GM19455 (cell line): Measurements from ENCODE around the gene TMEM170B.
A peak's percentile ranks its signal among the peaks of the same experiment; 100 is the strongest.

Source experiments
- ATAC-seq: cut with Tn5 transposase; IDR thresholded peaks from one replicate; pipeline ENCODE4 v1.9.1; 2021; ENCODE audit not compliant: unreplicated experiment

TMEM170B gene, protein sequence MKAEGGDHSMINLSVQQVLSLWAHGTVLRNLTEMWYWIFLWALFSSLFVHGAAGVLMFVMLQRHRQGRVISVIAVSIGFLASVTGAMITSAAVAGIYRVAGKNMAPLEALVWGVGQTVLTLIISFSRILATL

DNA sequence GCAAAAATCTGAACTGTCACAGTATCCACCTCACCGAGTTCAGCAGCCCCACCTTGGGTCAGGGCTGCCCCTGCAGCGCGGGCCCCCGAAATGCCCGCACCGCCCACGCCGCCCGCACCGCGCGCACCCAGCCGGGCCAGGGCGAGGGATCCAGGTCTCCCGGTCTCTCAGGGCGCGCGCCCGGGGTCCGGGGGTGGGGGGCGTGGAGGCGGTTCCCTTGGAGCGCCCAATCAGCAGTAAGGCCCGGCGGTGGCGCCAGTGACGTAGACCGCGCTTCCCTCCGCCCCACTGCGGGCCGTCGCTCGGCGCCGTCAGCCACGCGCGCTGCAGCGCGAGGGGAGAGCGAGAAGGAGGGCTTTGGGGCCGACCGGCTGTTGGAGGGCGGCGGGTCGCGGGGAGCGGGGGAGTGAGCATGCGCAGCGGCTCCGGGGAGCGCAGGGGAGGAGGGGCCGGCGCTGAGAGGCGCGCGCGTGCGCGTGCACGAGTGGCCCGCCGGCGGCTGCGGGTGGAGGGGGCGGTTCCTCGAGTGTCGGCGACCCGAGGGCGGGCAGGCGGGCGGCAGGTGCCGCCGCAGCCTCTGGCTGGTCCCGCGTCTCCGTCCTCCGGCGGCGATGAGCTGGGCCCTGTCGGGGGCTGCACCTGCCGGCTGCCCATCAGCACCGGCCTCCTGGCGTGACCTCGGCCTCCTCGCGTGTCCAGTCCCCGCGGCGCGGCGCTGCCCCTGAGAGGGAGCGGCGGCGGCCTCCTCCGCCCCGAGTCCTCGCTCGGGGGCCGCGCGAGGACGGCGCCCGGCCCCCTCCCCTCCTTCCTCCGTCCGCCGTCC, at the start of gene TMEM170B:
TMEM170B (plus strand) TSS at position 521 of the 823 bp plus-strand sequence. CDS start 529 bp downstream, outside the sequence.
- ATAC-seq, result peak; percentile 98

DNA sequence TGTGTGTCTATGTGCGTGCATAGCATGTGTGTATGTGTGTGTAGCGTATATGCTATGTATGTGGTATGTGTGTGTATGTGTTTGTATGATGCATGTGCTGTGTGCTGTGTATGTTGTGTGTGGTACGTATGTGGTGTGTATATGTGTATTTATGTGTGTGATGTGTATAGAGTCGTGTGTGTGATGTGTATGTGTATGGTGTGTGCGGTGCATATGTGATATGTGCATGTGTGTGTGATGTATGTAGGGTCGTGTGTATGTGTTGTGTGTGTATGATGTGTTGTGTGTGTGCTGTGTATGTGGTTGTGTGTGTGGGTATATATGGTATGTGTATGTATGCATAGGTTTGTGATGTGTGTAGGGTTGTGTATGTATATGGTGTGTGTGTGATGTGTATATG, 46.6 kb upstream of the TMEM170B start:
- ATAC-seq, result no peak

DNA sequence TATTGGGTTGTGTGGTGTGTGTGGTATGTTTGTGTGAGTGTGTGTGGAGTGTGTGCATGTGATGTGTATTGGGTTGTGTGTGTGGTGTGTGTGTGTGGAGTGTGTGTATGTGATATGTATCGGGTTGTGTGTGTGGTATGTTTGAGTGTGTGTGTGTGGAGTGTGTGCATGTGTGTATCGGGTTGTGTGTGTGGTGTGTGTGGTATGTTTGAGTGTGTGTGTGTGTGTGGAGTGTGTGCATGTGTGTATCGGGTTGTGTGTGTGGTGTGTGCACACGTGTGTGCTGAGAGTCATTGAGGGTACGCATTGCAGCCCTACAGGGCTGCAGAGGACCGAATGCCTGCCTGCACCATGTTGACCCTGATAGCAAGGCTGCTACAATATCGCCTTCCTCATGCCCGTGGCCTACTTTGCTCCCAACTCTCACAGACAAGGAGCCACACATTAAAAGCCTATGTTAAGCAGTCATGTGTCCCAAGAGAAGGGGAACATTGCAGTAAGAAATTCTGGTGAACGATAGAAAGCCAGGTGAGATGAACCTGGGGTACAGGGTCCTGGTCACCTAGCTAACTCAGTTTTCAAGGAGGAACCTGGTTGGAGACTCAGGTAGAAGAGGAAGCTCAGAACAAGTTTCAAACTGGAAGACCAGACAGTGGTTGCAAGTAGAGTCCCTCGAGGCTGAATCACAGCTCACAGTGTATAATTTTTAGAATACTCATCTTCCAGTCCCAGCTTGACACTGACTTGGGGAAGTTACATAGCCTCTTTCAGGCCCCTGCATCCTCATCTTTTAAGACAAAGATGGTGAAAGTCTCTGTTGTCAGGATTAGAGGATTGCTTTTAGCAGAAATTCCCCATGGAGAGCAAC, 45.7 kb upstream of the TMEM170B start:
- ATAC-seq, result no peak

DNA sequence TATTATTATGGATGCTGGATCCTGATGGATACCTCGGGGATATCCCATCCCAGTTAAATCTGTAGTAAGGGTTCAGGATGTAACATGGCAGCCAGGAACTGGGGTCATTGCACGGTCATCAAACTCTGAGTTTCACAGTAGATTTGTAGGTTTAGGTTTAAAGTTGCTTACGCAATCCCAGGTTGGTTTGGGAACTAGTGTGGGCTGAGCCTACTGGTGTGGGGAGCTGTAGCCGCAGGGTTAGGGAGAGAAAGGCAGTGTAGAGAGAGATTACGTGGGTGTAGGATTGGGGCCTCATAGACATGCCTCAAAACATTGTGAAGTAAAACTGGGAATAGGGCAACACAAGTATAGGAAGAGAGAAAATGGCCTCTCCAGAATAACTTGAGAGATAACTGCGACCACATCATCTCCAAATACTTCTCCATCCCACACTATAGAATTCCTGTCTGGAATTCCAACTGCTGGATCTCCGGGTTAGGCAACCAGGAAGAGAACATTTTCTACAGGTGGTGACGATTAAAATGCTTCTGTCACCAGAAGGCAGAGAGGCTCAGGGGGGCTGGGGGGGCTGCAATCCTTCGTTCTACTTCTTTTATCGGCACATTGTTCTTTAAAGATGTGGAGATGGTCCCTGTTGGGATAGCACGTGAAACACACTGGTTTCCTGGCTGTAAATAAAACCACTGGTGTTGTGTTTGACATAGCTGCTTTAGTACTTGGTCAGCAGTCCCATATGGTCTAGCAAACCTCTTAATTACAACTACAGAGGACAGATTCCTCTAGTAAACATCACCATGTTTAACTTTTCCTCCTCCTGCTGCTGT, 44.9 kb upstream of the TMEM170B start:
- no peak for ATAC-seq

DNA sequence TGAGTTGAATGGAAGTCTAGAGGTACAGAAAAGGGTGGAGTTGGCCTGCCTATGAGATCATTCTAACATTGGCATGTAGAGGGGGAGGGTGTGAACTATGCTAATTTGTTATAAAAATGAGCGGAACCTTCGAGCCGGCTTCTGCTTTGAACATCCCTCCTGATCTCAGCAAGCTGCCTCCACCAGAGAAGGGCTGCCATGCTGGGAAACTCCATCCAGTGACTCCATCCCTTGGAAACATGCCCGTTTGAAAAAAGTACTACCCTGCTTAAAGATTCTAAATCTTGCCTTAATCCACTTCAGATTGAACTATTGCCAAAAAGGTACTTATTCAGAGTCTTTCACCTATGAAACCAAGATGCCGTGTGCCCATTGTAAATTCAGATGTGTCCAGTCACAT, 43.6 kb upstream of the TMEM170B start:
- no peak for ATAC-seq

DNA sequence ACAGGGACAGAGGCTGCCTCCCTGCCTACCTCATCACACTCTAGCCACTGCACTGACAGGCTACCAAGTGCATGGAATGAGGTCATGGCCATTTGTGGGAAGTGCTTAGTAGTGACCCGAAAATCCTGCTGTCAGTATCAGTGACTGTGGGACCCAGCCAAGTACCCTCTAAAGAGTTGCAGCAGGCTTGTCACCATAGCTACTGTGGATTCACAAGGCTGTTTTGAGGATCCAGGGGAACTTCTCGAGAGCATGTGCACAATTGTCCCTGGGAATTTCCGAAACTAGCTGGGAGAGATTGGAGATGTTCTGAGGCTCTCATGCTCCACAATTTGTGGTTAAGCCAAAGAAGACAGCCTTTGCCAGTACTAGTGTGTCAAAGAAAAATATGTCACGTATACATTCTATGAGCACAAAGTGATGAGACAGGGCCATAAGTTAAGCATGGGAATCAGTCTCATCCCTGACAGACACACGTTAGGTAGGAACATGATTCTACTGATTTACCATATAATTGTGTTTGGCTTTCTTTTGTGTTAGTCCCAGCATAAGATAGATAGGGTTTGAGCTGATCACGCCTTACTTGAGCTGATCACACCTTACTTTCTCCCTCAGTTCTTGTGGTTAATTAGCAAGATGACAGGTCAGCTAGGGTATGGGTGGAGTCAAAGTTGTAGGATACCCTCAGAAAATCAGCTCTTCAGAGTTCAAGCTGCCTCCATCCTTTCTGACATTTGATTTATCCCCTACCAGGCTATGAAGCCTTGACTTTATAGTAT, 42.6 kb upstream of the TMEM170B start:
- no peak for ATAC-seq

DNA sequence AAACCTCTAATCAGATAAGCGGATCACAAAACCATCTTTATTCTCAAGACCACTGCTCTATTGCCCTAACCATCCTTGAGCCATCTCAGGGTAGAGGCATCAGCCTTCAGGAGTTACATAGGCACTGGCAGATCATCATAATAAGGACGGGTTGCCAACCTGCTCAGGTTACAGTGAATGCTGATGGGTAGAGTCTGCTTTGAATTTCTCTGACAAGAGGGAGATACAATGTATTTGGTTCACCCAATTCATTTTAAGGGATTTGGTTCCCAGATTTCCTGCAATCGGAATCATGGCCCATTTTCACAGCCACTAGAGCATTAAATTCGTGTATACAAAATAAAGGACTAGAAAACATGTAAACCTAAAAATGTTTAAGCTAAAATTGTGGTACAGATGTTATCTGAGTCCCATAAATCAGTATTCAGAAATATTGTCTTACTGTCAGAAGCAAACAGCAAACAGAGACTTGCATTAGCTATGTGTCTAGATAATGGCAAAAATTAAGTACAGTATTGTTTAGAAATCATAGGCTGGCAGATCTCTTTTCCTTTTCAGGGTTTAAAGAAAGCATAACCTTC, 41.9 kb upstream of the TMEM170B start:
- no peak for ATAC-seq

DNA sequence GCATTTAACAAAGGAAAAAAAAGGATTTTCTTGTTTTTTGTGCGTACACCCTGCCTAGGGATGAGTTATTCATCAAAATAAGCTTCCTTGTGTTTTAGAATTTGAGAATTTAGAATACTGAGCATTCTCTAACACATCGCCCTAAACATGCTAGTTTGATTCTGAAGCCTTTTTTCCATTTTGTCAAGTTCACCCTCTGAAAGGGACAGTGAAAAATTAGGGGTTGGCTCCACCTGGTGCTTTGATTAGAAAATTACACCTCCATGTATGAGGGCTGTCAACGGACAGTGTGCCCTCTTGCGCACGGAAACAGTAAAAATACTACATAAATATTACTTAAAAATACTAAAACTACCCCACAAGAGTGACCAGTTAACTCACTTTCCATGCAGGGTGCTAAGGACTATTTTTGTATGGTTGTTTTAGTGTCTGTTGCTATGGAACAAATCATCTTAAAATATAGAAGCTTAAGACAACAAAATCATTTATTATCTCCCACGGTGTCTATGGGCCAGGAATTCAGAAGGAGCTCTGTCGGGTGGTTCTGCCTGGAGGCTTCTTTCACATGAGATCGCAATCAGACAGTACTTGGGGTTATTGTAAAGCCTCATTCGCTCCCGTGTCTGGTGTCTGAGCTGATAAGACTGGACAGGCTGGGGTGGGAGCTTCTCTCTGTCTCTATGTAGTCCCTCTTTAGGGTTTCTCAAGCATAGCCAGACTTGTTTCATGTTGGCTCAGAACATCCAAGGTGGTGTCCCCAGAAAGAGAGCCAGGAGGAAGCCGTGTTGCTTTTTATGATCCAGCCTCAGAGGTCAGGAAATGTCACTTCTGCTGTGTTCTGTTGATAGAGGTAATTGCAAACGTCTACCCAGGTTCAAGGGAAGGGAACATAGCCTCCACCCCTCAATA, 41.1 kb upstream of the TMEM170B start:
- ATAC-seq, result peak; percentile 55

DNA sequence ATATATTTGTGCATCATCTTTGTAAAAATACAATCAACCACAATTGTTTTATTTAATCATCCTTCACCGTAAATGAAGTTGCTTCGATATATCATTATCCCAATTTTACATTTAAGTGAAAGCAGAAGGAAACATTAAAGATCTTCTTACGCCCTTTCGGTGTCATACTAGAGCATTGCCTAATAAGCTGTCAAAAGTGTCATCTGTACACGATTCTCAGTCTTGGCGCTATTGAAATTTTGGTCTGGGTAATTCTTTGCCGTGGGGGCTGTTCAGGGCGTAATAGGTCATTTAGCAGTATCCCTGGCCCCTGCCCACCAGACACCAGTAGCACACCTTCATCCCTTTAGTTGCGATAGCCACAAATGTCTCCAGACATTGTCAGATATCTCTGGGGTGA, 40.4 kb upstream of the TMEM170B start:
- ATAC-seq, result no peak

DNA sequence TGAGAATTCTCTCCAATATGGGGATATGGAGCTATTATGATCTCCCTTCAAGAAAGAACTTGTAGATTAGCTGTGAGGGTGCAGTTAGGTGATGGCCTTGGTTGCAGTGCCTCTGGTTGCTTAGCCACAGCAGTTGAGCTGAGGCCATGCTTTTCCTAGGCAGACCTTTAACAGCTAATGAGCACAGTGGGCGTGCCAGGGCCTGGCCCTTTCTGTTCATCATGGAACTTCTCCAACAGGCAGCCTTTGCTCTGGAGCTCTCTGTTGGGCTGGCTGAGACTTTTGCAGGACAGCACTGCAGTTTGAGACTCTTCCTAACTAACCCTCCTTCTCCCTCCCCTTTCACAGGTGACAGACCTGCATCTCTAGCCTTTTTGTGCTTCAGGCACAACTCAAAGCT, 39.7 kb upstream of the TMEM170B start:
- ATAC-seq, result no peak

DNA sequence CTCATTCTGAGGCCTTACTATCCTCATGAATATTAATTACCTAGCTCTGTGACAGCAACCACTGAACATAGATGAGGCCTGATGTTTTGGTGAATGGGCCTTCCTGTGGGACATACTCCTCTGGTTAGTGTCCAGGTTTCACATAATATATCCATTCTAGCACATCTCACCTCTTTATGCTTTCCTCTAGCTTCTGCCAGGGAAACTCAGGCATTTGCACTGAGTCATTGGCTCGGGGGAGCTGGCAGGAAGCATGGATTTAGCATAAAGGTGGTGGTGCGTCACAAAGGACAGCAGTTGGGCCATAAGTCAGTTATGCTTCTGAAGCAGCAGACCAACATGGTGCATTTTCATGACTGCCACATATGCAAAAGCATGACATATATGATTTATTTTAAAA, 37.5 kb upstream of the TMEM170B start:
- no peak for ATAC-seq

DNA sequence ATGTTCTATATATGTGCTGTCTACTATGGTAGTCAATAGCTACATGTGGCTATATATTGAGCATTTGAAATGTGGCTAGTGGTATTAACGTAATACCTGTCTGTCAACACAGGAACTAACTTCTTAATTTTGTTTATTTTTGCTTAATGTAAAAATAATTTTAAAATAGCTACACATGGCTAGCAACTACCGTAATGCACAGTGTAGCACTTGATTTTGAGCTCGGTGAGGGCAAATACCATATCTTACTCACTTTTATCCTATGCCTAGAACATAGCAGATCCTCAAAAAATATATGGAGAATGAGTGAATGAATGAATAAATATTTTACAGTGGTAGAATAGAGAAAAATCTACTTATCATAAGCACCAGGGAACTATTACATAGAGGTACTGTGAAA, 28.1 kb upstream of the TMEM170B start:
- ATAC-seq, result no peak

DNA sequence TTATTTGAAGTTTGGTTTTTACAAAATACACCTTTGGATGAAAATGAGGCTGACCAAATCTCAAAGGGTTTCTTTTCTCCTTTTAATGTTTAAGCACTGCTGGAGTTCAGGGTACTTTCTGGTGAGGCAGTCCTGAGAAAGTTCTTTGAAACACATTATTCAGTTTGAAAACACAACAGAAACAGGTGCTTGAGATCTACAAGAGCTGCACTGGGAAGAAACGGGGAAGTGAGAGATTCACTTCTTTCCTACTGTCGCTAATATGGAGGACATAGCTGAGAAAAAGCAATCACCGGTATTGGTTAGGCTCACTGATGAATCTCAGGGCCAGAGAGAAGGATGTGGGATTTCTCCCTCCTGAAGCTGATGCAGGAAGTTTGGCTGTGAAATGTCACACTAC, 22.9 kb upstream of the TMEM170B start:
- peak; percentile 86 for ATAC-seq

DNA sequence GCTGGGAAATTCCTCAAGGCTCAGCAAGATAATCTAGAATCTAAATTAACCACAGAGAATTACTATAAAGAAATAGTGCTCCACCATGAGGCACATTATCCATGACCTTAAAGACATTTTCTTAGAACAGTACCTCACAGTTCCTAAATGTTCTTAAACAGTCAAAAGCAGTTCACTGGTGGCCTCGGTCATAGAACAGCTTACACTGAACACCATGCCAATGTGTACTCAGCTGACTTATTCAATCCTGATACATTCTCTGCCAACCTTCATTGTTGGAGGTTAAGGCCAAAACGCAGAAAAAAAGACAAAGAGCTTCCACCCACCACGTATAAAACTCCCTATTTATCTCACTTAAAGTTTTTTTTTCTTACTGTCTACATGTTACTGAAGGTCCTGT, 21.8 kb upstream of the TMEM170B start:
- no peak for ATAC-seq

DNA sequence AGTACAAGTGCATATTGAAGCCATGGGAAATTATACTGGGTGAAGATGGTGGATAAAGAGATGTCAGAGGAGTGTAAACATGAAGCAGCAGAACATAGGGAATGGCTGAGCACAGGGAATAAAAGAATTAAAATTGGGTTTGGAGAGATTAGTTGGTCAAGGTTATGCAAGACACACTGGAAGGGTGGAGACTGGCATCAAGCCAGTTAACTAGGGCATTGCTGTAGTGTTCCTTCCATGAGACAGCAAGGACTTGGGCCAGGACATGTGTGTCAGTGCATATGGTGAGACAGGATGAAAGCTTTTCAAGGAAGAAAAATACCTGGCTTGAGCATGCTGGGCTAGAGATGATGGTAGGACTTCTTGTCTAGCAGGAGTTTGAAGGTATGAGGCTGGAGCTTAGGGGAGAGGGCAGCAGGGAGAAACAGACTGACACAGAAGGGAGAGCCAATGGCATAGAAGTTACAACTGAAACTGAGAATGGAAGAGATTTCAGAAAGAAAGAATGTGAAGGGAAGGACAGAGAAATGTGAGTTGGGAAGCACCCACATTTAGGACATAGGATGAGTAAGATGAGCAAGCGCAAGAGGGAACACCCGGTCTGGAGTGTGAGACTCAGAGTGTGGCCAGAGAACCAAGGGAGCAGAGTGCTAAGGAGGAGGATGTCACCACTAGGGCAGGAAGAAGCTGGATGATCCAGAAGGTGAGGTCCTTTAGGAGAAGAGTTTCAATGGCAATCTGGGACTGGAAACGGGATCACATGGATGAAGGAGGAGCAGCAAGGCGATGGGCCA, 14.5 kb upstream of the TMEM170B start:
- no peak for ATAC-seq

DNA sequence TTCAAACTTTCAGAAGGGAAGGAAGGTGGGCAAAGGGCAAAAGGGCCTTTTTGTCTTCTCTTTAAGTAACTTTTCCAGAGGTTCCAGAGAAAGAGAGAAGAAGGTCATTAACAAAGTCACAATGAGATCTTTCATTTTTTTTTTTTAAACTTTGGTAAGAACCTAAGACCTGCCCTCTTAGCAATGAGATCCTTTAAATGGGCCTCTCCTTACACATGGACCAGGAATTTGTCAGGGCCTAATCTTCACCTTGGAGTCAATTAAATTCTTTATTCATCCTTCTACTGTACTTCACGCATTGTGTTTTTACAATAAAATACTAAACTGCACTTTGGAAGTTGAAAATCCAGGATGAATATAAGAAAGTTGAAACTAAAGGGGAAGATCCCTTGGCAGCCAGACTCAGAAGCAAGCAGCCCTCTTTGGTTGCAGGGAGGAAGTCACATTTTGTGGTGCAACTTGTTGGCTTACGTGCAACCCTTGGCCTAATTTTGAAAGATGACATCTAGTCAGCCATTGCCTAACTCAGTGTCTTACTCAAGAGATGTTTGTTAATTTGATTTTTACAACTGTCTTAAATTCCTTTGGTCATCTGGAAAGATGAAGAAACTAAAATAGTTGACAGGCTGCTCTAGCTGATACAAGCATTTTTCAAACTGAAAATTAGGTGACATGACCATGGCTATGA, 11.9 kb upstream of the TMEM170B start:
- no peak for ATAC-seq

DNA sequence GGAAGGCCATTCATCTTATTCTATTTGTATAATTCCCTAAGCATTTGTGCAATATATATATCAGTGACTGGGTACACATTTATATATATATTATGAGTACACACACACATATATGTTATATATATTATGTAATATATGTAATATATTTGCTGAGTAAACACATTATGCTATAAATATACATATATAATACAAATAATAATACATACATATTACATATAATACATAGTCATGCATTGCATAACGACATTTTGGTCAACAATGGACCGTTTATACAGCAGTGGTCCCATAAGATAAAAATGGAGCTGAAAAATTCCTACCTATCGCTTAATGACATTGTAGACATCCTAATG, 11.4 kb upstream of the TMEM170B start:
- no peak for ATAC-seq
